ENCODE results near the gene ATOSA. TPM values are rescaled to one million over a fixed set of nuclear protein-coding genes. Genes with fewer than 3 reads are reported as not detected.

The ATOSA gene
- polyA plus RNA-seq, 1 donor (not counting 4 experiments of a cell fraction or from before 2014, with no cell fraction given) = 19.9 TPM

DNA sequence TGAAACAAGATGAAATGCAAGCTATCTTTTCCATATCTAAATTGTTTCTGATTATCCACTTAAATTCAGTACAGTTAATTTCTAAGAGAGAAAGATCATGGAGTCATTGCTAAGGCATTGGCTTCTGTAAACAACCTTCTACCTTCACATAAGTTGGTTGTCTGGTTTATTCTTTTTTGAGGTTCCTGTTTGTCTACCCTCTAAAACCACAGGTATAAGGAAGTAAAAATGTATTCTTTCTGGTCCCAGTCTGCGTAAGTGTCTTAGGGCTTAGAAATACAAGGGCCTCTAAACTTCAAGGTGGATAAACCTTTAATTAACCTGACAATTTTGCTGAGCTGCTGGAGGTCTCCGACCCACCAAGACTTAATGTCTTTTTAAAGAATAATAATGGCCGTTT is 3.6 kb upstream of the ATOSA start:
- no peak for FAIRE-seq
- no peak overlapping the region for H3K9ac ChIP-seq (ENCODE audit: control insufficient read depth, extremely low read depth, insufficient read depth, low read length)
- H4K20me1 ChIP-seq (ENCODE audit: control insufficient read depth, extremely low read depth, insufficient read depth, low read length) = no peaks in the 10 kb centered on the region
- no peaks in the 10 kb centered on the region for H3K27me3 ChIP-seq (ENCODE audit: control insufficient read depth, extremely low read depth, insufficient read depth, low read length)
- peaks cover 5% of the 10 kb centered on the region for H3K4me1 ChIP-seq (ENCODE audit: control insufficient read depth, extremely low read depth, insufficient read depth, low read length)
- no peak overlapping the region for H2AFZ ChIP-seq (ENCODE audit: control insufficient read depth, low read length)
- DNase-seq (ENCODE audit: low read depth, low spot score) = no peak
- dilution Hi-C loops (cut with MboI; ENCODE audit: extremely low pct_ligation_motif_present, low sequenced_read_pairs) = no loop called here
- H3K4me3 ChIP-seq (ENCODE audit: control insufficient read depth in 2 of 3, extremely low read depth in 1 of 3, insufficient read depth in 2 of 3, low read depth in 1 of 3, low read length in 3 of 3) = no peak overlapping the region
- no peaks in the 10 kb centered on the region for H3K36me3 ChIP-seq (ENCODE audit: control insufficient read depth in 2 of 2, extremely low read depth in 1 of 2, insufficient read depth in 2 of 2, low read length in 2 of 2)
- H3K9me1 ChIP-seq (ENCODE audit: control insufficient read depth, extremely low read depth, insufficient read depth, low read length) = no peaks in the 10 kb centered on the region
- no peaks in the 10 kb centered on the region for H3K9me3 ChIP-seq (ENCODE audit: control insufficient read depth, low read depth, low read length)
- H3K79me2 ChIP-seq (ENCODE audit: control insufficient read depth, insufficient read depth, low read length) = no peaks in the 10 kb centered on the region
- TF ChIP-seq EZH2 (IDR thresholded peaks at IDR 0.05; ENCODE audit: low read length) = no peak
- TF ChIP-seq, protein P1, sequence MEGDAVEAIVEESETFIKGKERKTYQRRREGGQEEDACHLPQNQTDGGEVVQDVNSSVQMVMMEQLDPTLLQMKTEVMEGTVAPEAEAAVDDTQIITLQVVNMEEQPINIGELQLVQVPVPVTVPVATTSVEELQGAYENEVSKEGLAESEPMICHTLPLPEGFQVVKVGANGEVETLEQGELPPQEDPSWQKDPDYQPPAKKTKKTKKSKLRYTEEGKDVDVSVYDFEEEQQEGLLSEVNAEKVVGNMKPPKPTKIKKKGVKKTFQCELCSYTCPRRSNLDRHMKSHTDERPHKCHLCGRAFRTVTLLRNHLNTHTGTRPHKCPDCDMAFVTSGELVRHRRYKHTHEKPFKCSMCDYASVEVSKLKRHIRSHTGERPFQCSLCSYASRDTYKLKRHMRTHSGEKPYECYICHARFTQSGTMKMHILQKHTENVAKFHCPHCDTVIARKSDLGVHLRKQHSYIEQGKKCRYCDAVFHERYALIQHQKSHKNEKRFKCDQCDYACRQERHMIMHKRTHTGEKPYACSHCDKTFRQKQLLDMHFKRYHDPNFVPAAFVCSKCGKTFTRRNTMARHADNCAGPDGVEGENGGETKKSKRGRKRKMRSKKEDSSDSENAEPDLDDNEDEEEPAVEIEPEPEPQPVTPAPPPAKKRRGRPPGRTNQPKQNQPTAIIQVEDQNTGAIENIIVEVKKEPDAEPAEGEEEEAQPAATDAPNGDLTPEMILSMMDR (optimal IDR thresholded peaks at IDR 0.05 in 1 of 3, IDR thresholded peaks at IDR 0.05 in 1 of 3, conservative IDR thresholded peaks at IDR 0.05 in 1 of 3; ENCODE audit: extremely low read depth in 1 of 3, insufficient read depth in 2 of 3, low read length in 3 of 3) = no peak
- no peak overlapping the region for H3K27ac ChIP-seq (ENCODE audit: control insufficient read depth, insufficient read depth, low read length)
- no peak overlapping the region for H3K4me2 ChIP-seq (ENCODE audit: control insufficient read depth, extremely low read depth, insufficient read depth, low read depth, low read length)

DNA sequence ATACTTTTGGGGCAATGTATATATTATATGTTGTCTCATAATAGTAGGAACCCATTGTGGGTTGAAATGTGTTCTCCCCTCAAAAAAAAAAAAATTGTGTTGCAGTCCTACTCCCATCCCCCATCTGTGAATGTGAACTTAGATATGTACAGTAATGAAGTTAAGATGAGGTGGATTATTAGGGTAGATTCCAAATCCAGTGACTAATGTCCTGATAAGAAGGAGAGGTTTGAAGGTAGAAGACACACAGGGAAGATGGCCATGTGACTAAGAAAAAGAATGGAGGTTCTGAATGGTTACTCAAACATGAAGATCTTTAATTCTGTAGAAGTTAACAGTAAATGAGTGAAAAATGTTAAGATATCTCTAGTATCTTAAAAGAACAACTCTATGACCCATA is 3.0 kb upstream of the ATOSA start:
- Histone ChIP-seq H3K36me3 (ENCODE audit: control insufficient read depth in 2 of 2, extremely low read depth in 1 of 2, insufficient read depth in 2 of 2, low read length in 2 of 2) (no peaks in the 10 kb centered on the region), H3K27ac (ENCODE audit: control insufficient read depth, insufficient read depth, low read length) (no peak overlapping the region), H3K79me2 (ENCODE audit: control insufficient read depth, insufficient read depth, low read length) (no peaks in the 10 kb centered on the region), H3K9me3 (ENCODE audit: control insufficient read depth, low read depth, low read length) (no peaks in the 10 kb centered on the region), H4K20me1 (ENCODE audit: control insufficient read depth, extremely low read depth, insufficient read depth, low read length) (no peaks in the 10 kb centered on the region), H3K9me1 (ENCODE audit: control insufficient read depth, extremely low read depth, insufficient read depth, low read length) (no peaks in the 10 kb centered on the region), H2AFZ (ENCODE audit: control insufficient read depth, low read length) (no peak overlapping the region), H3K4me2 (ENCODE audit: control insufficient read depth, extremely low read depth, insufficient read depth, low read depth, low read length) (no peak overlapping the region), H3K27me3 (ENCODE audit: control insufficient read depth, extremely low read depth, insufficient read depth, low read length) (no peaks in the 10 kb centered on the region), H3K4me1 (ENCODE audit: control insufficient read depth, extremely low read depth, insufficient read depth, low read length) (peaks cover 11% of the 10 kb centered on the region), H3K9ac (ENCODE audit: control insufficient read depth, extremely low read depth, insufficient read depth, low read length) (no peak overlapping the region), H3K4me3 (ENCODE audit: control insufficient read depth in 2 of 3, extremely low read depth in 1 of 3, insufficient read depth in 2 of 3, low read depth in 1 of 3, low read length in 3 of 3) (no peak overlapping the region)
- dilution Hi-C loops (cut with MboI; ENCODE audit: extremely low pct_ligation_motif_present, low sequenced_read_pairs) = no loop called here
- no peak for TF ChIP-seq EZH2 (IDR thresholded peaks at IDR 0.05; ENCODE audit: low read length)
- TF ChIP-seq, protein P1 (optimal IDR thresholded peaks at IDR 0.05 in 1 of 3, IDR thresholded peaks at IDR 0.05 in 1 of 3, conservative IDR thresholded peaks at IDR 0.05 in 1 of 3; ENCODE audit: extremely low read depth in 1 of 3, insufficient read depth in 2 of 3, low read length in 3 of 3) = no peak
- DNase-seq (ENCODE audit: low read depth, low spot score) (no peak), FAIRE-seq (no peak)
